GM23338 (cell line): ENCODE data around the gene SLC19A1. TPM values are rescaled to one million over a fixed set of nuclear protein-coding genes. Genes with fewer than 3 reads are reported as not detected.

Source experiments
- ATAC-seq: fragments of 200-7000 bp; cut with Tn5 transposase; 3 replicates; pipeline ENCODE4 v1.9.1; 2020
- DNase-seq: peaks from one replicate; pipeline ENCODE4 v3.0.0-alpha.2; 2015; ENCODE audit warnings: low spot score
- H2AFZ ChIP-seq: fragments of 200-600 bp; sonication (generic); 2 replicates; pipeline ENCODE4 v1.8.0; 2016; ENCODE audit warnings: antibody characterized with exemption, mild to moderate bottlenecking, moderate library complexity
- H3F3A ChIP-seq: fragments of 200-600 bp; sonication (generic); replicated peaks from 2 replicates; pipeline ENCODE4 v1.8.0; 2017; ENCODE audit warnings: antibody characterized with exemption, mixed run types, low read depth
- H3K27ac ChIP-seq: fragments of 200-600 bp; sonication (generic); 2 replicates; pipeline ENCODE4 v1.6.1; 2016; ENCODE audit warnings: low read depth
- H3K27me3 ChIP-seq: fragments of 200-600 bp; sonication (generic); 2 replicates; pipeline ENCODE4 v1.8.0; 2016; ENCODE audit warnings: mild to moderate bottlenecking, mixed run types, moderate library complexity; ENCODE audit not compliant: insufficient read depth
- H3K36me3 ChIP-seq: fragments of 200-600 bp; sonication (generic); 2 replicates; pipeline ENCODE4 v1.8.0; 2016; ENCODE audit warnings: mild to moderate bottlenecking; ENCODE audit not compliant: insufficient read depth
- H3K4me1 ChIP-seq: fragments of 200-600 bp; sonication (generic); 2 replicates; pipeline ENCODE4 v1.8.0; 2016; ENCODE audit warnings: mild to moderate bottlenecking, moderate library complexity; ENCODE audit not compliant: insufficient read depth
- H3K4me2 ChIP-seq: fragments of 200-600 bp; sonication (generic); 2 replicates; pipeline ENCODE4 v1.7.1; 2017; ENCODE audit warnings: mixed run types
- H3K4me3 ChIP-seq: fragments of 200-600 bp; sonication (generic); 2 replicates; pipeline ENCODE4 v1.6.1; 2016; ENCODE audit warnings: mixed run types
- H3K79me2 ChIP-seq: fragments of 200-600 bp; sonication (generic); replicated peaks from 2 replicates; pipeline ENCODE4 v1.8.0; 2017; ENCODE audit warnings: mild to moderate bottlenecking; ENCODE audit not compliant: insufficient read depth
- H3K9me2 ChIP-seq: fragments of 200-600 bp; sonication (generic); 2 replicates; pipeline ENCODE4 v1.8.0; 2017; ENCODE audit not compliant: insufficient read depth
- H4K20me1 ChIP-seq: fragments of 200-600 bp; sonication (generic); replicated peaks from 2 replicates; pipeline ENCODE4 v1.8.0; 2017; ENCODE audit warnings: mild to moderate bottlenecking; ENCODE audit not compliant: insufficient read depth
- H3K27ac Mint-ChIP-seq: 2 replicates; pipeline ENCODE4 v1.8.0; 2020; ENCODE audit warnings: inconsistent platforms, mild to moderate bottlenecking, moderate library complexity, mixed read lengths
- H3K27me3 Mint-ChIP-seq: 3 replicates; pipeline ENCODE4 v1.8.0; 2022; ENCODE audit warnings: low read depth, mild to moderate bottlenecking, moderate library complexity, mixed read lengths, inconsistent platforms; ENCODE audit not compliant: insufficient read depth, poor library complexity
- H3K36me3 Mint-ChIP-seq: 3 replicates; pipeline ENCODE4 v1.8.0; 2021; ENCODE audit warnings: low read depth, mild to moderate bottlenecking, inconsistent platforms, moderate library complexity, mixed read lengths
- H3K4me1 Mint-ChIP-seq: 3 replicates; pipeline ENCODE4 v1.8.0; 2020; ENCODE audit warnings: mild to moderate bottlenecking, inconsistent platforms, mixed read lengths
- H3K4me3 Mint-ChIP-seq: 3 replicates; pipeline ENCODE4 v1.8.0; 2021; ENCODE audit warnings: moderate library complexity, mild to moderate bottlenecking, inconsistent platforms, mixed read lengths
- H3K9me3 Mint-ChIP-seq: 3 replicates; pipeline ENCODE4 v1.8.0; 2020; ENCODE audit warnings: moderate library complexity, mild to moderate bottlenecking, inconsistent platforms, mixed read lengths
- EZH2 ChIP-seq: fragments of 200-600 bp; sonication (generic); IDR thresholded peaks from one replicate; pipeline ENCODE4 v1.8.0; 2017; ENCODE audit warnings: antibody characterized with exemption, mild to moderate bottlenecking, low read depth; ENCODE audit not compliant: unreplicated experiment
- EZH2phosphoT487 ChIP-seq: fragments of 200-600 bp; sonication (generic); IDR thresholded peaks from one replicate; pipeline ENCODE4 v1.8.1; 2018; ENCODE audit warnings: antibody characterized with exemption; ENCODE audit not compliant: unreplicated experiment
- JUNB ChIP-seq: IDR thresholded peaks from one replicate; pipeline ENCODE4 v1.6.1; 2016; ENCODE audit warnings: antibody characterized with exemption; ENCODE audit not compliant: unreplicated experiment
- STAT1 ChIP-seq: IDR thresholded peaks from one replicate; pipeline ENCODE4 v1.6.1; 2016; ENCODE audit warnings: antibody characterized with exemption; ENCODE audit not compliant: unreplicated experiment
- ZNF114 ChIP-seq: fragments of 250-450 bp; sonication (Bioruptor Pico); IDR thresholded peaks from 2 replicates; pipeline ENCODE4 v1.5.0; 2020; ENCODE audit warnings: mild to moderate bottlenecking, moderate library complexity
- ZNF331 ChIP-seq: fragments of 250-450 bp; sonication (Bioruptor Pico); IDR thresholded peaks from 2 replicates; pipeline ENCODE4 v1.5.0; 2020; ENCODE audit warnings: low read depth, mild to moderate bottlenecking, moderate library complexity
- polyA plus RNA-seq: library from polyadenylated mRNA; unstranded; fragments of >200 nt; fragmentation: Nextera tagmentation; extraction: Ambion mirVana; gene quantifications from 2 replicates; pipeline ENCODE4 v1.2.1, GENCODE V29; 2016
- total RNA-seq: library from RNA; depleted of rRNA; stranded (reverse); fragments of >200 nt; shearing (Covaris generic); gene quantifications from 2 replicates; pipeline ENCODE4 v1.2.3, GENCODE V29; 2014
- TF ChIP-seq, protein P1 (sequence below), 2 experiments: fragments of 200-600 bp in 1 of 2; sonication (generic) in 1 of 2; conservative IDR thresholded peaks; 2 replicates each; pipeline versions ENCODE4 v1.5.1 to v1.6.1; 2016 to 2017; ENCODE audit warnings: antibody characterized with exemption in 2 of 2, low read depth in 2 of 2, mild to moderate bottlenecking in 2 of 2, moderate library complexity in 1 of 2
- TF ChIP-seq, protein P2 (sequence below): IDR thresholded peaks from 2 replicates; pipeline ENCODE4 v1.6.1; 2016; ENCODE audit warnings: antibody characterized with exemption
- TF ChIP-seq, protein P3 (sequence below): fragments of 250-450 bp; sonication (Bioruptor Pico); IDR thresholded peaks from 2 replicates; pipeline ENCODE4 v1.5.0; 2020; ENCODE audit warnings: mild to moderate bottlenecking, moderate library complexity

The SLC19A1 gene
- total and polyA plus RNA-seq, 2 experiments from 2014 or later = 31.2 to 33.0 TPM

DNA sequence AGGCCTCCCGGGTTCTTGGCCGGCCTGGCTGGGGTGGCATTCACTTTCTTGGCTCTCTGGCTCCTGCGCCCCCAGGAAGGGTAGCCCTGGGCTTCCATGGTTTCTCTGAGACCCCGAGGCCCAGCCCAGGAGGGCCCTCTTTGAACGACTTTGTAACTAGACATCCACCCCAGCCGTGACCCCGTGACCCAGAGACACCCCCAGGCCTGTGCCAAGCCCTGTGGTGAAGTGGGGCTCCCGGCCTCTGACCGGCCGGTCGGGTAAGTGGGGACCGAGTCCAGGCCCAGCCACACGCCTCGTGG, 73.3 kb downstream of the SLC19A1 start:
- Histone ChIP-seq H3K36me3 (no peaks in the 10 kb centered on the region), H4K20me1 (peaks cover 25% of the 10 kb centered on the region), H3K27ac (no peak overlapping the region), H3K9me2 (no peaks in the 10 kb centered on the region), H2AFZ (no peak overlapping the region), H3K4me3 (no peak overlapping the region), H3K4me2 (no peak overlapping the region), H3K79me2 (peaks cover 83% of the 10 kb centered on the region), H3K4me1 (no peaks in the 10 kb centered on the region), H3F3A (peaks cover 7% of the 10 kb centered on the region; the same call in 1 of the 2 replicates), H3K27me3 (no peaks in the 10 kb centered on the region)
- peaks cover 33% of the 10 kb centered on the region for H3K36me3 Mint-ChIP-seq
- no peak for DNase-seq
- no peak overlapping the region for H3K27ac Mint-ChIP-seq
- no peak for TF ChIP-seq ZNF114 (CRISPR knock-in tag)
- no peak for TF ChIP-seq STAT1
- TF ChIP-seq EZH2 = no peak
- TF ChIP-seq JUNB = no peak
- TF ChIP-seq, protein P1, sequence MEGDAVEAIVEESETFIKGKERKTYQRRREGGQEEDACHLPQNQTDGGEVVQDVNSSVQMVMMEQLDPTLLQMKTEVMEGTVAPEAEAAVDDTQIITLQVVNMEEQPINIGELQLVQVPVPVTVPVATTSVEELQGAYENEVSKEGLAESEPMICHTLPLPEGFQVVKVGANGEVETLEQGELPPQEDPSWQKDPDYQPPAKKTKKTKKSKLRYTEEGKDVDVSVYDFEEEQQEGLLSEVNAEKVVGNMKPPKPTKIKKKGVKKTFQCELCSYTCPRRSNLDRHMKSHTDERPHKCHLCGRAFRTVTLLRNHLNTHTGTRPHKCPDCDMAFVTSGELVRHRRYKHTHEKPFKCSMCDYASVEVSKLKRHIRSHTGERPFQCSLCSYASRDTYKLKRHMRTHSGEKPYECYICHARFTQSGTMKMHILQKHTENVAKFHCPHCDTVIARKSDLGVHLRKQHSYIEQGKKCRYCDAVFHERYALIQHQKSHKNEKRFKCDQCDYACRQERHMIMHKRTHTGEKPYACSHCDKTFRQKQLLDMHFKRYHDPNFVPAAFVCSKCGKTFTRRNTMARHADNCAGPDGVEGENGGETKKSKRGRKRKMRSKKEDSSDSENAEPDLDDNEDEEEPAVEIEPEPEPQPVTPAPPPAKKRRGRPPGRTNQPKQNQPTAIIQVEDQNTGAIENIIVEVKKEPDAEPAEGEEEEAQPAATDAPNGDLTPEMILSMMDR (conservative IDR thresholded peaks at IDR 0.05; ENCODE audit: low read depth in 2 of 2) = no peak
- TF ChIP-seq, protein P2, sequence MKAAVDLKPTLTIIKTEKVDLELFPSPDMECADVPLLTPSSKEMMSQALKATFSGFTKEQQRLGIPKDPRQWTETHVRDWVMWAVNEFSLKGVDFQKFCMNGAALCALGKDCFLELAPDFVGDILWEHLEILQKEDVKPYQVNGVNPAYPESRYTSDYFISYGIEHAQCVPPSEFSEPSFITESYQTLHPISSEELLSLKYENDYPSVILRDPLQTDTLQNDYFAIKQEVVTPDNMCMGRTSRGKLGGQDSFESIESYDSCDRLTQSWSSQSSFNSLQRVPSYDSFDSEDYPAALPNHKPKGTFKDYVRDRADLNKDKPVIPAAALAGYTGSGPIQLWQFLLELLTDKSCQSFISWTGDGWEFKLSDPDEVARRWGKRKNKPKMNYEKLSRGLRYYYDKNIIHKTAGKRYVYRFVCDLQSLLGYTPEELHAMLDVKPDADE = no peak
- H3K4me3 Mint-ChIP-seq = no peak overlapping the region
- no peaks in the 10 kb centered on the region; the same call in 2 of the 3 replicates for H3K9me3 Mint-ChIP-seq
- peaks cover 21% of the 10 kb centered on the region for H3K27me3 Mint-ChIP-seq
- peaks cover 14% of the 10 kb centered on the region for H3K4me1 Mint-ChIP-seq
- no peak for ATAC-seq

DNA sequence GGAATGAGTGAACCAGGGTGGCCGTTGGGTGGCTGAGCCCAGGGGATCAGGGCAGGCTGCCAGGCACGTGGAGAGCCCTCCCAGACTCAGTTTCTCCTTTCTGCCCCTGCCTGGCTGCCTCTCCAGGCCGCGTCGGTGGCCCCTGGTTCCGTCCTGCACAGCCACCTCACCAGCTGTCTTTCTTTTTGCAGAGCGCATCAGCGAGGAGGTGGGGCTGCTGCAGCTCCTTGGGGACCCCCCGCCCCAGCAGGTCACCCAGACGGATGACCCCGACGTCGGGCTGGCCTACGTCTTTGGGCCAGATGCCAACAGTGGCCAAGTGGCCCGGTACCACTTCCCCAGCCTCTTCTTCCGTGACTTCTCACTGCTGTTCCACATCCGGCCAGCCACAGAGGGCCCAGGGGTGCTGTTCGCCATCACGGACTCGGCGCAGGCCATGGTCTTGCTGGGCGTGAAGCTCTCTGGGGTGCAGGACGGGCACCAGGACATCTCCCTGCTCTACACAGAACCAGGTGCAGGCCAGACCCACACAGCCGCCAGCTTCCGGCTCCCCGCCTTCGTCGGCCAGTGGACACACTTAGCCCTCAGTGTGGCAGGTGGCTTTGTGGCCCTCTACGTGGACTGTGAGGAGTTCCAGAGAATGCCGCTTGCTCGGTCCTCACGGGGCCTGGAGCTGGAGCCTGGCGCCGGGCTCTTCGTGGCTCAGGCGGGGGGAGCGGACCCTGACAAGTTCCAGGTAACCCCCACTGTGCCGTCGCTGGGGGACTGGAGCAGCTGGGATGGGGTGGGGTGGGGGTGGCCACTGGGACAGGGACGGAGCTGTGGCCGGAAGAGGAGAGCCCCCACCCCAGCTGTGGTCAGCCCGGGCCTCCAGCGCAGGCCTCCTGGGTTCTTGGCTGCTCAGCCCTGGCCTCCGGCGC, 73.9 kb downstream of the SLC19A1 start:
- Histone ChIP-seq H3K36me3 (no peaks in the 10 kb centered on the region), H3K9me2 (no peaks in the 10 kb centered on the region), H3K27me3 (no peaks in the 10 kb centered on the region), H3K4me3 (no peak overlapping the region), H3K79me2 (peaks cover 83% of the 10 kb centered on the region), H3F3A (0 out of 2 replicates have a peak, but pooled peaks cover 7% of the 10 kb centered on the region), H3K27ac (no peak overlapping the region), H4K20me1 (peaks cover 25% of the 10 kb centered on the region), H2AFZ (no peak overlapping the region), H3K4me1 (no peaks in the 10 kb centered on the region), H3K4me2 (no peak overlapping the region)
- DNase-seq = no peak
- no peaks in the 10 kb centered on the region; the same call in 2 of the 3 replicates for H3K9me3 Mint-ChIP-seq
- H3K4me1 Mint-ChIP-seq = peaks cover 14% of the 10 kb centered on the region
- H3K4me3 Mint-ChIP-seq = no peak overlapping the region
- H3K27me3 Mint-ChIP-seq = peaks cover 22% of the 10 kb centered on the region
- peaks cover 35% of the 10 kb centered on the region for H3K36me3 Mint-ChIP-seq
- no peak for ATAC-seq
- no peak overlapping the region for H3K27ac Mint-ChIP-seq
- TF ChIP-seq, protein P3, sequence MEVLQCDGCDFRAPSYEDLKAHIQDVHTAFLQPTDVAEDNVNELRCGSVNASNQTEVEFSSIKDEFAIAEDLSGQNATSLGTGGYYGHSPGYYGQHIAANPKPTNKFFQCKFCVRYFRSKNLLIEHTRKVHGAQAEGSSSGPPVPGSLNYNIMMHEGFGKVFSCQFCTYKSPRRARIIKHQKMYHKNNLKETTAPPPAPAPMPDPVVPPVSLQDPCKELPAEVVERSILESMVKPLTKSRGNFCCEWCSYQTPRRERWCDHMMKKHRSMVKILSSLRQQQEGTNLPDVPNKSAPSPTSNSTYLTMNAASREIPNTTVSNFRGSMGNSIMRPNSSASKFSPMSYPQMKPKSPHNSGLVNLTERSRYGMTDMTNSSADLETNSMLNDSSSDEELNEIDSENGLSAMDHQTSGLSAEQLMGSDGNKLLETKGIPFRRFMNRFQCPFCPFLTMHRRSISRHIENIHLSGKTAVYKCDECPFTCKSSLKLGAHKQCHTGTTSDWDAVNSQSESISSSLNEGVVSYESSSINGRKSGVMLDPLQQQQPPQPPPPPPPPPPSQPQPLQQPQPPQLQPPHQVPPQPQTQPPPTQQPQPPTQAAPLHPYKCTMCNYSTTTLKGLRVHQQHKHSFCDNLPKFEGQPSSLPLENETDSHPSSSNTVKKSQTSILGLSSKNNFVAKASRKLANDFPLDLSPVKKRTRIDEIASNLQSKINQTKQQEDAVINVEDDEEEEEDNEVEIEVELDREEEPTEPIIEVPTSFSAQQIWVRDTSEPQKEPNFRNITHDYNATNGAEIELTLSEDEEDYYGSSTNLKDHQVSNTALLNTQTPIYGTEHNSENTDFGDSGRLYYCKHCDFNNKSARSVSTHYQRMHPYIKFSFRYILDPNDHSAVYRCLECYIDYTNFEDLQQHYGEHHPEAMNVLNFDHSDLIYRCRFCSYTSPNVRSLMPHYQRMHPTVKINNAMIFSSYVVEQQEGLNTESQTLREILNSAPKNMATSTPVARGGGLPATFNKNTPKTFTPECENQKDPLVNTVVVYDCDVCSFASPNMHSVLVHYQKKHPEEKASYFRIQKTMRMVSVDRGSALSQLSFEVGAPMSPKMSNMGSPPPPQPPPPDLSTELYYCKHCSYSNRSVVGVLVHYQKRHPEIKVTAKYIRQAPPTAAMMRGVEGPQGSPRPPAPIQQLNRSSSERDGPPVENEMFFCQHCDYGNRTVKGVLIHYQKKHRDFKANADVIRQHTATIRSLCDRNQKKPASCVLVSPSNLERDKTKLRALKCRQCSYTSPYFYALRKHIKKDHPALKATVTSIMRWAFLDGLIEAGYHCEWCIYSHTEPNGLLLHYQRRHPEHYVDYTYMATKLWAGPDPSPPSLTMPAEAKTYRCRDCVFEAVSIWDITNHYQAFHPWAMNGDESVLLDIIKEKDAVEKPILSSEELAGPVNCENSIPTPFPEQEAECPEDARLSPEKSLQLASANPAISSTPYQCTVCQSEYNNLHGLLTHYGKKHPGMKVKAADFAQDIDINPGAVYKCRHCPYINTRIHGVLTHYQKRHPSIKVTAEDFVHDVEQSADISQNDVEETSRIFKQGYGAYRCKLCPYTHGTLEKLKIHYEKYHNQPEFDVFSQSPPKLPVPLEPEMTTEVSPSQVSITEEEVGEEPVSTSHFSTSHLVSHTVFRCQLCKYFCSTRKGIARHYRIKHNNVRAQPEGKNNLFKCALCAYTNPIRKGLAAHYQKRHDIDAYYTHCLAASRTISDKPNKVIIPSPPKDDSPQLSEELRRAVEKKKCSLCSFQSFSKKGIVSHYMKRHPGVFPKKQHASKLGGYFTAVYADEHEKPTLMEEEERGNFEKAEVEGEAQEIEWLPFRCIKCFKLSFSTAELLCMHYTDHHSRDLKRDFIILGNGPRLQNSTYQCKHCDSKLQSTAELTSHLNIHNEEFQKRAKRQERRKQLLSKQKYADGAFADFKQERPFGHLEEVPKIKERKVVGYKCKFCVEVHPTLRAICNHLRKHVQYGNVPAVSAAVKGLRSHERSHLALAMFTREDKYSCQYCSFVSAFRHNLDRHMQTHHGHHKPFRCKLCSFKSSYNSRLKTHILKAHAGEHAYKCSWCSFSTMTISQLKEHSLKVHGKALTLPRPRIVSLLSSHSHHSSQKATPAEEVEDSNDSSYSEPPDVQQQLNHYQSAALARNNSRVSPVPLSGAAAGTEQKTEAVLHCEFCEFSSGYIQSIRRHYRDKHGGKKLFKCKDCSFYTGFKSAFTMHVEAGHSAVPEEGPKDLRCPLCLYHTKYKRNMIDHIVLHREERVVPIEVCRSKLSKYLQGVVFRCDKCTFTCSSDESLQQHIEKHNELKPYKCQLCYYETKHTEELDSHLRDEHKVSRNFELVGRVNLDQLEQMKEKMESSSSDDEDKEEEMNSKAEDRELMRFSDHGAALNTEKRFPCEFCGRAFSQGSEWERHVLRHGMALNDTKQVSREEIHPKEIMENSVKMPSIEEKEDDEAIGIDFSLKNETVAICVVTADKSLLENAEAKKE (CRISPR knock-in tag) = no peak
- TF ChIP-seq, protein P1 (conservative IDR thresholded peaks at IDR 0.05; ENCODE audit: low read depth in 2 of 2) = no peak
- TF ChIP-seq ZNF331 (no peak), EZH2phosphoT487 (no peak)
